HG02571 (cell line): ENCODE measurements around the gene PNPLA2.
A peak's percentile ranks its signal among the peaks of the same experiment; 100 is the strongest.

ENCODE experiments used
- ATAC-seq: cut with Tn5 transposase; IDR thresholded peaks from one replicate; pipeline ENCODE4 v1.9.1; 2021; ENCODE audit warnings: mild to moderate bottlenecking, moderate library complexity; ENCODE audit not compliant: unreplicated experiment

The PNPLA2 gene

GRCh38 chr11:786235-787083, 32.3 kb upstream of the PNPLA2 start:
- ATAC-seq: no peak

GRCh38 chr11:787084-787675, 31.5 kb upstream of the PNPLA2 start:
- no peak for ATAC-seq

- ATAC-seq: no peak
Observed at GRCh38 chr11:788009-788640, 30.6 kb upstream of the PNPLA2 start.

GRCh38 chr11:788953-789940, 29.5 kb upstream of the PNPLA2 start:
- no peak for ATAC-seq

GRCh38 chr11:789943-790342, 28.8 kb upstream of the PNPLA2 start, which contains the start of gene CEND1:
TSS of gene CEND1 (minus strand) at chr11:790090. CDS start at chr11:788576, 1,514 bp downstream.
- no peak for ATAC-seq

- ATAC-seq: no peak
Observed at GRCh38 chr11:790721-791564, 27.8 kb upstream of the PNPLA2 start.

GRCh38 chr11:791658-792534, 26.8 kb upstream of the PNPLA2 start:
- no peak for ATAC-seq

GRCh38 chr11:792535-792821, 26.2 kb upstream of the PNPLA2 start:
- no peak for ATAC-seq

- ATAC-seq: no peak
Observed at GRCh38 chr11:792873-793272, 25.8 kb upstream of the PNPLA2 start.

GRCh38 chr11:793556-793955, 25.2 kb upstream of the PNPLA2 start:
- no peak for ATAC-seq

- ATAC-seq: no peak
Observed at GRCh38 chr11:794013-794765, 24.5 kb upstream of the PNPLA2 start.

- no peak for ATAC-seq
Observed at GRCh38 chr11:794766-795633, 23.7 kb upstream of the PNPLA2 start.

- no peak for ATAC-seq
Observed at GRCh38 chr11:795634-796564, 22.8 kb upstream of the PNPLA2 start.

- ATAC-seq: no peak
Observed at GRCh38 chr11:796565-797295, 22.0 kb upstream of the PNPLA2 start.

GRCh38 chr11:797296-798092, 21.2 kb upstream of the PNPLA2 start:
- ATAC-seq: peak; percentile 35
